HEK293 (cell line): ENCODE data around the gene PDE6C.

ENCODE experiments used
- CTCF ChIA-PET: fragments of 350-600 bp; formaldehyde crosslinking; extraction: SDS; loops from one replicate; lab custom pipeline; 2021; ENCODE audit warnings: antibody characterized with exemption; lab: Yijun Ruan, JAX
- POLR2A ChIA-PET: fragments of 300-600 bp; formaldehyde crosslinking; extraction: SDS; loops from one replicate; lab custom pipeline; 2020; ENCODE audit warnings: antibody characterized with exemption, inconsistent platforms; lab: Yijun Ruan, JAX
- H3K27ac ChIP-seq: fragments of 200-500 bp; sonication (Bioruptor generic); 2 replicates; pipeline ENCODE4 v1.5.1; 2014; ENCODE audit warnings: low read depth, low read length, control low read depth, inconsistent platforms; ENCODE audit errors: extremely low read depth
- H3K36me3 ChIP-seq, 2 experiments: fragments of 200-500 bp in 1 of 2; sonication (Bioruptor generic) in 1 of 2; 1 replicate in 1 of 2; 2 replicates in 1 of 2; pipeline ENCODE4 v1.5.1; 2014 to 2017; ENCODE audit warnings: inconsistent platforms in 2 of 2, low read length in 2 of 2; ENCODE audit not compliant: control insufficient read depth in 2 of 2, insufficient read depth in 1 of 2
- H3K4me1 ChIP-seq: fragments of 200-500 bp; sonication (Bioruptor generic); 2 replicates; pipeline ENCODE4 v1.5.1; 2014; ENCODE audit warnings: mild to moderate bottlenecking, low read length, inconsistent platforms; ENCODE audit not compliant: control insufficient read depth, insufficient read depth
- H3K4me3 ChIP-seq: 2 replicates; pipeline ENCODE4 v1.5.1; 2011; ENCODE audit warnings: low read depth, mild to moderate bottlenecking, control low read depth, low read length, moderate library complexity
- H3K9me3 ChIP-seq: fragments of 200-500 bp; sonication (Bioruptor generic); 2 replicates; pipeline ENCODE4 v1.5.1; 2014; ENCODE audit warnings: low read depth, low read length, inconsistent platforms; ENCODE audit not compliant: control insufficient read depth, insufficient read depth
- AEBP2 ChIP-seq: fragments of 450-650 bp; formaldehyde crosslinking; IDR thresholded peaks from 2 replicates; pipeline ENCODE4 v1.5.1; 2016; ENCODE audit warnings: missing biosample characterization, missing genetic modification characterization, borderline replicate concordance
- BCL11A ChIP-seq: fragments of 450-650 bp; formaldehyde crosslinking; IDR thresholded peaks from 2 replicates; pipeline ENCODE4 v1.5.1; 2016; ENCODE audit warnings: low read depth, missing biosample characterization, missing genetic modification characterization
- GFI1B ChIP-seq: fragments of 450-650 bp; formaldehyde crosslinking; IDR thresholded peaks from 2 replicates; pipeline ENCODE4 v1.5.1; 2016; ENCODE audit warnings: missing biosample characterization, missing genetic modification characterization
- KLF1 ChIP-seq: fragments of 450-650 bp; formaldehyde crosslinking; IDR thresholded peaks from 2 replicates; pipeline ENCODE4 v1.5.1; 2016; ENCODE audit warnings: missing biosample characterization, missing genetic modification characterization
- RBAK ChIP-seq: fragments of 450-650 bp; formaldehyde crosslinking; IDR thresholded peaks from 2 replicates; pipeline ENCODE4 v1.5.1; 2016; ENCODE audit warnings: missing biosample characterization, missing genetic modification characterization
- SETDB1 ChIP-seq: IDR thresholded peaks from one replicate; pipeline ENCODE4 v1.6.1; 2017; ENCODE audit warnings: mild to moderate bottlenecking, low read length, moderate library complexity, mixed read lengths; ENCODE audit not compliant: insufficient read length
- SP2 ChIP-seq: fragments of 450-650 bp; formaldehyde crosslinking; IDR thresholded peaks from 2 replicates; pipeline ENCODE4 v1.5.1; 2016; ENCODE audit warnings: missing biosample characterization, missing genetic modification characterization
- ZBTB17 ChIP-seq: fragments of 450-650 bp; formaldehyde crosslinking; IDR thresholded peaks from 2 replicates; pipeline ENCODE4 v1.5.1; 2016; ENCODE audit warnings: missing biosample characterization, missing genetic modification characterization
- ZFP37 ChIP-seq: fragments of 450-650 bp; formaldehyde crosslinking; IDR thresholded peaks from 2 replicates; pipeline ENCODE4 v1.5.1; 2016; ENCODE audit warnings: missing biosample characterization, missing genetic modification characterization
- ZNF121 ChIP-seq: fragments of 450-650 bp; formaldehyde crosslinking; IDR thresholded peaks from 2 replicates; pipeline ENCODE4 v1.5.1; 2016; ENCODE audit warnings: missing biosample characterization, missing genetic modification characterization
- ZNF16 ChIP-seq: fragments of 450-650 bp; formaldehyde crosslinking; IDR thresholded peaks from 2 replicates; pipeline ENCODE4 v1.5.1; 2016; ENCODE audit warnings: low read depth, missing biosample characterization, missing genetic modification characterization
- ZNF174 ChIP-seq: fragments of 450-650 bp; formaldehyde crosslinking; IDR thresholded peaks from 2 replicates; pipeline ENCODE4 v1.5.0; 2017; ENCODE audit warnings: missing biosample characterization, mild to moderate bottlenecking, missing genetic modification characterization
- ZNF292 ChIP-seq: fragments of 450-650 bp; formaldehyde crosslinking; IDR thresholded peaks from 2 replicates; pipeline ENCODE4 v1.5.1; 2016; ENCODE audit warnings: low read depth, missing biosample characterization, missing genetic modification characterization, borderline replicate concordance
- ZNF391 ChIP-seq: fragments of 450-650 bp; formaldehyde crosslinking; IDR thresholded peaks from 2 replicates; pipeline ENCODE4 v1.5.1; 2016; ENCODE audit warnings: low read depth, missing biosample characterization, missing genetic modification characterization, borderline replicate concordance
- ZNF404 ChIP-seq: fragments of 450-650 bp; formaldehyde crosslinking; IDR thresholded peaks from 2 replicates; pipeline ENCODE4 v1.5.1; 2017; ENCODE audit warnings: missing biosample characterization, missing genetic modification characterization
- ZNF433 ChIP-seq: fragments of 450-650 bp; formaldehyde crosslinking; IDR thresholded peaks from 2 replicates; pipeline ENCODE4 v1.5.1; 2016; ENCODE audit warnings: missing biosample characterization, missing genetic modification characterization, low read depth
- ZNF488 ChIP-seq: fragments of 450-650 bp; formaldehyde crosslinking; IDR thresholded peaks from 2 replicates; pipeline ENCODE4 v1.5.1; 2016; ENCODE audit warnings: missing biosample characterization, missing genetic modification characterization
- ZNF529 ChIP-seq: fragments of 450-650 bp; formaldehyde crosslinking; IDR thresholded peaks from 2 replicates; pipeline ENCODE4 v1.5.1; 2017; ENCODE audit warnings: missing genetic modification characterization, missing biosample characterization; ENCODE audit not compliant: insufficient replicate concordance
- ZNF555 ChIP-seq: fragments of 450-650 bp; formaldehyde crosslinking; conservative IDR thresholded peaks from 2 replicates; pipeline ENCODE4 v1.5.1; 2017; ENCODE audit warnings: missing biosample characterization, mild to moderate bottlenecking, missing genetic modification characterization, inconsistent platforms
- ZNF596 ChIP-seq: fragments of 450-650 bp; IDR thresholded peaks from 2 replicates; pipeline ENCODE4 v1.5.0; 2018; ENCODE audit warnings: missing biosample characterization, mild to moderate bottlenecking, missing genetic modification characterization, moderate library complexity
- ZNF639 ChIP-seq: fragments of 450-650 bp; formaldehyde crosslinking; IDR thresholded peaks from 2 replicates; pipeline ENCODE4 v1.5.1; 2016; ENCODE audit warnings: missing biosample characterization, missing genetic modification characterization
- ZNF664 ChIP-seq: fragments of 450-650 bp; formaldehyde crosslinking; IDR thresholded peaks from 2 replicates; pipeline ENCODE4 v1.5.1; 2016; ENCODE audit warnings: missing biosample characterization, missing genetic modification characterization
- ZSCAN23 ChIP-seq: fragments of 450-650 bp; formaldehyde crosslinking; IDR thresholded peaks from 2 replicates; pipeline ENCODE4 v1.5.1; 2016; ENCODE audit warnings: missing biosample characterization, missing genetic modification characterization

Gene PDE6C

GRCh38 chr10:93608421-93608820 lies 3.9 kb upstream of the PDE6C start:
- no peak for TF ChIP-seq ZSCAN23 (tag by site-specific recombination)
- TF ChIP-seq SETDB1, result no peak
- TF ChIP-seq ZNF391, result no peak
- TF ChIP-seq ZNF664, result no peak
- CTCF ChIA-PET, result interaction anchor here (0.6 kb wide), 1 partner anchor 207 kb away, joined by 3 read pairs; no protein-coding TSS in a partner anchor
- POLR2A ChIA-PET, result no interaction called here
- Histone ChIP-seq H3K4me3 (no peak overlapping the region), H3K27ac (no peak overlapping the region), H3K4me1 (no peaks in the 10 kb centered on the region), H3K9me3 (no peaks in the 10 kb centered on the region), H3K36me3 (no peaks in the 10 kb centered on the region)

- H3K9me3 ChIP-seq, result no peaks in the 10 kb centered on the region
- POLR2A ChIA-PET, result no interaction called here
- no peak overlapping the region for H3K4me3 ChIP-seq
- H3K36me3 ChIP-seq, result no peaks in the 10 kb centered on the region
- H3K27ac ChIP-seq, result no peak overlapping the region
- TF ChIP-seq ZNF639 (tag by site-specific recombination) (no peak), ZBTB17 (tag by site-specific recombination) (no peak), ZNF16 (no peak), ZNF121 (no peak), RBAK (tag by site-specific recombination) (no peak), KLF1 (no peak), AEBP2 (tag by site-specific recombination) (no peak), ZNF529 (tag by site-specific recombination) (no peak), ZNF174 (tag by site-specific recombination) (no peak), ZNF292 (tag by site-specific recombination) (no peak), ZNF555 (tag by site-specific recombination) (no peak), BCL11A (tag by site-specific recombination) (no peak), ZNF488 (no peak), ZNF404 (tag by site-specific recombination) (no peak), ZFP37 (tag by site-specific recombination) (no peak), SP2 (tag by site-specific recombination) (no peak), ZNF433 (tag by site-specific recombination) (no peak), ZNF596 (no peak), GFI1B (tag by site-specific recombination) (no peak)
- CTCF ChIA-PET, result no interaction called here
- no peaks in the 10 kb centered on the region for H3K4me1 ChIP-seq
These were observed 789 bp downstream of the PDE6C start for GRCh38 chr10:93613126-93613525.
